H1 (cell line): ENCODE measurements around the gene CNTN5. TPM values are rescaled to one million over a fixed set of nuclear protein-coding genes. Genes with fewer than 3 reads are reported as not detected.

Source experiments
- EP300 ChIP-seq, 2 experiments: IDR thresholded peaks; 1 replicate in 1 of 2; 2 replicates in 1 of 2; pipeline ENCODE4 v1.6.1; 2011 to 2012; ENCODE audit warnings: low read depth in 2 of 2, low read length in 2 of 2, mild to moderate bottlenecking in 2 of 2, borderline replicate concordance in 1 of 2, inconsistent platforms in 1 of 2, moderate library complexity in 1 of 2
- polyA plus RNA-seq, 7 experiments: library from polyadenylated mRNA; depleted of rRNA in 3 of 7; stranded (reverse) in 5 of 7; unstranded in 2 of 7; fragments of >200 nt in 5 of 7; fragments of 200-250 nt in 2 of 7; gene quantifications; 1 replicate in 5 of 7; 2 replicates in 1 of 7; 4 replicates in 1 of 7; pipeline versions ENCODE4 v1.2.1 to v1.2.3, GENCODE V29; 2011 to 2013; ENCODE audit warnings: missing spikeins in 2 of 7, mixed read lengths in 2 of 7
- total RNA-seq: library from RNA; stranded (reverse); fragmentation: NEBNext Ultra II Directional; extraction: Animal tissue kit (Norgen Biotek cat#: 25700); gene quantifications from 2 replicates; pipeline ENCODE4 v1.2.1, GENCODE V29; 2021

Gene CNTN5
- total and polyA plus RNA-seq, 2 of the 8 experiments (the other 6 are each of a cell fraction or from before 2014, with no cell fraction given) = not detected

DNA sequence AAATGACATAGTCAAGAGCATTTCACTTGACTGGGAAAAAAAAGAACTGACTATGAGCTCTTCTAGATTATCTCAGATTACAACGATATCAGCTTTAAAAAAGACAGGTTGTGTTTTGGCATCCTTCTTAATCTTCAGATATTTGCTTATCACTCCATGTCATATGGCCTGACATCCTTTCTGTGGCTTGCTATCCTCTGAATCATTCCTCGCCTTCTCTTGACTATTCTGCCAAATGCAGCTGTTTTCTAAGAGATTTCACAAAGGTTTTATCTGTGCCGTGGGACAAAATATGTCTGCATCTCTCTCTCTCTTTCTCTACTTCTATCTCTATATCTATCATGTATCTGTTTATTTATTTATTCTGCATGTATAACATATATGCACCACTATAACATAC is 746.1 kb downstream of the CNTN5 start (continued):
- no peak for TF ChIP-seq EP300 (IDR thresholded peaks at IDR 0.05; ENCODE audit: borderline replicate concordance in 1 of 2, low read depth in 2 of 2, low read length in 2 of 2)
